ENCODE results near the gene GRIN2C.

- TF ChIP-seq ZFP30 (CRISPR knock-in tag; IDR thresholded peaks at IDR 0.05) (no peak), ESRRG (CRISPR knock-in tag; IDR thresholded peaks at IDR 0.05) (no peak), CSDC2 (CRISPR knock-in tag; IDR thresholded peaks at IDR 0.05) (no peak), ZC3H10 (CRISPR knock-in tag; IDR thresholded peaks at IDR 0.05) (no peak), ISL1 (CRISPR knock-in tag; IDR thresholded peaks at IDR 0.05) (no peak), PPARA (CRISPR knock-in tag; IDR thresholded peaks at IDR 0.05; ENCODE audit: borderline replicate concordance) (no peak), PATZ1 (CRISPR knock-in tag; IDR thresholded peaks at IDR 0.05; ENCODE audit: borderline replicate concordance) (no peak), RARB (CRISPR knock-in tag; IDR thresholded peaks at IDR 0.05) (no peak), ZNF565 (CRISPR knock-in tag; conservative IDR thresholded peaks at IDR 0.05; ENCODE audit: low read depth) (no peak), TOX (CRISPR knock-in tag; IDR thresholded peaks at IDR 0.05; ENCODE audit: borderline replicate concordance) (no peak)
Observed at GRCh38 chr17:74833501-74834377, 25.9 kb downstream of the GRIN2C start.
